Measurements from ENCODE around the gene AP3S1.

Gene AP3S1

GRCh38 chr5:115952588-115952987, 110.9 kb downstream of the AP3S1 start:
- no peak overlapping the region for H3K27ac ChIP-seq (ENCODE audit: low read length)
- H3K4me1 ChIP-seq (ENCODE audit: control insufficient read depth, insufficient read depth, low read length): peaks cover 2% of the 10 kb centered on the region; the same call in 1 of the 2 replicates
- DNase-seq (ENCODE audit: low read depth, low spot score): no peak
- H3K4me3 ChIP-seq (ENCODE audit: low read length): no peak overlapping the region
- WGBS (ENCODE audit: insufficient coverage, insufficient read length): no CpG with 5 or more reads among the region's 4 CpGs
- no peaks in the 10 kb centered on the region for H3K9me3 ChIP-seq (ENCODE audit: control insufficient read depth, insufficient read depth, low read length)
- H3K27me3 ChIP-seq (ENCODE audit: control insufficient read depth, insufficient read depth, low read length): no peaks in the 10 kb centered on the region
- H3K36me3 ChIP-seq (ENCODE audit: control insufficient read depth, insufficient read depth, low read length): no peaks in the 10 kb centered on the region

- Histone ChIP-seq H3K9me3 (ENCODE audit: control insufficient read depth, insufficient read depth, low read length) (no peaks in the 10 kb centered on the region), H3K4me1 (ENCODE audit: control insufficient read depth, insufficient read depth, low read length) (peaks cover 2% of the 10 kb centered on the region; the same call in 1 of the 2 replicates), H3K36me3 (ENCODE audit: control insufficient read depth, insufficient read depth, low read length) (no peaks in the 10 kb centered on the region), H3K27me3 (ENCODE audit: control insufficient read depth, insufficient read depth, low read length) (no peaks in the 10 kb centered on the region), H3K27ac (ENCODE audit: low read length) (no peak overlapping the region), H3K4me3 (ENCODE audit: low read length) (no peak overlapping the region)
- no peak for DNase-seq (ENCODE audit: low read depth, low spot score)
Measured at GRCh38 chr5:115954144-115954543, 112.4 kb downstream of the AP3S1 start.

- Histone ChIP-seq H3K4me3 (ENCODE audit: low read length) (no peak overlapping the region), H3K4me1 (ENCODE audit: control insufficient read depth, insufficient read depth, low read length) (peaks cover 4% of the 10 kb centered on the region; the same call in 1 of the 2 replicates), H3K36me3 (ENCODE audit: control insufficient read depth, insufficient read depth, low read length) (no peaks in the 10 kb centered on the region), H3K27me3 (ENCODE audit: control insufficient read depth, insufficient read depth, low read length) (peaks cover 15% of the 10 kb centered on the region), H3K27ac (ENCODE audit: low read length) (no peak overlapping the region), H3K9me3 (ENCODE audit: control insufficient read depth, insufficient read depth, low read length) (no peaks in the 10 kb centered on the region)
- WGBS (ENCODE audit: insufficient coverage, insufficient read length): no CpG with 5 or more reads among the region's 6 CpGs
- no peak for DNase-seq (ENCODE audit: low read depth, low spot score)
Measured at GRCh38 chr5:115956957-115957356, 115.2 kb downstream of the AP3S1 start.

- H3K27ac ChIP-seq (ENCODE audit: low read length): no peak overlapping the region
- peaks cover 36% of the 10 kb centered on the region for H3K27me3 ChIP-seq (ENCODE audit: control insufficient read depth, insufficient read depth, low read length)
- H3K4me1 ChIP-seq (ENCODE audit: control insufficient read depth, insufficient read depth, low read length): peaks cover 4% of the 10 kb centered on the region; the same call in 1 of the 2 replicates
- no peaks in the 10 kb centered on the region for H3K9me3 ChIP-seq (ENCODE audit: control insufficient read depth, insufficient read depth, low read length)
- H3K4me3 ChIP-seq (ENCODE audit: low read length): peak overlapping the region; percentile 50; the same call in 1 of the 2 replicates
- DNase-seq (ENCODE audit: low read depth, low spot score): no peak
- no peaks in the 10 kb centered on the region for H3K36me3 ChIP-seq (ENCODE audit: control insufficient read depth, insufficient read depth, low read length)
- WGBS (ENCODE audit: insufficient coverage, insufficient read length): no CpG with 5 or more reads among the region's 42 CpGs
Measured at GRCh38 chr5:115961381-115962238, 119.9 kb downstream of the AP3S1 start.

- DNase-seq (ENCODE audit: low read depth, low spot score): no peak
- Histone ChIP-seq H3K4me1 (ENCODE audit: control insufficient read depth, insufficient read depth, low read length) (peaks cover 4% of the 10 kb centered on the region; the same call in 1 of the 2 replicates), H3K4me3 (ENCODE audit: low read length) (peak within 1 kb of the TSS; percentile 50; the same call in 1 of the 2 replicates), H3K36me3 (ENCODE audit: control insufficient read depth, insufficient read depth, low read length) (no peaks in the 10 kb centered on the region), H3K27me3 (ENCODE audit: control insufficient read depth, insufficient read depth, low read length) (peaks cover 36% of the 10 kb centered on the region), H3K9me3 (ENCODE audit: control insufficient read depth, insufficient read depth, low read length) (no peaks in the 10 kb centered on the region), H3K27ac (ENCODE audit: low read length) (no peak within 1 kb of the TSS)
- no CpG with 5 or more reads among the region's 18 CpGs for WGBS (ENCODE audit: insufficient coverage, insufficient read length)
Measured at GRCh38 chr5:115962239-115962564, 120.5 kb downstream of the AP3S1 start, which contains the start of gene LVRN. TSS of gene LVRN (plus strand) at chr5:115962475. CDS start at chr5:115962618, 143 bp downstream.

- H3K4me3 ChIP-seq (ENCODE audit: low read length): peak overlapping the region; percentile 50; the same call in 1 of the 2 replicates
- H3K27ac ChIP-seq (ENCODE audit: low read length): no peak overlapping the region
- peaks cover 36% of the 10 kb centered on the region for H3K27me3 ChIP-seq (ENCODE audit: control insufficient read depth, insufficient read depth, low read length)
- H3K4me1 ChIP-seq (ENCODE audit: control insufficient read depth, insufficient read depth, low read length): peaks cover 4% of the 10 kb centered on the region; the same call in 1 of the 2 replicates
- no peaks in the 10 kb centered on the region for H3K9me3 ChIP-seq (ENCODE audit: control insufficient read depth, insufficient read depth, low read length)
- DNase-seq (ENCODE audit: low read depth, low spot score): no peak
- H3K36me3 ChIP-seq (ENCODE audit: control insufficient read depth, insufficient read depth, low read length): no peaks in the 10 kb centered on the region
- no CpG with 5 or more reads among the region's 71 CpGs for WGBS (ENCODE audit: insufficient coverage, insufficient read length)
Measured at GRCh38 chr5:115962565-115963402, 121.0 kb downstream of the AP3S1 start.

GRCh38 chr5:115963566-115963965, 121.8 kb downstream of the AP3S1 start:
- no peak overlapping the region for H3K4me3 ChIP-seq (ENCODE audit: low read length)
- WGBS (ENCODE audit: insufficient coverage, insufficient read length): no CpG with 5 or more reads among the region's 17 CpGs
- H3K27ac ChIP-seq (ENCODE audit: low read length): no peak overlapping the region
- no peaks in the 10 kb centered on the region for H3K36me3 ChIP-seq (ENCODE audit: control insufficient read depth, insufficient read depth, low read length)
- no peaks in the 10 kb centered on the region for H3K9me3 ChIP-seq (ENCODE audit: control insufficient read depth, insufficient read depth, low read length)
- peaks cover 4% of the 10 kb centered on the region; the same call in 1 of the 2 replicates for H3K4me1 ChIP-seq (ENCODE audit: control insufficient read depth, insufficient read depth, low read length)
- peaks cover 36% of the 10 kb centered on the region for H3K27me3 ChIP-seq (ENCODE audit: control insufficient read depth, insufficient read depth, low read length)
- DNase-seq (ENCODE audit: low read depth, low spot score): no peak
